Peyer's patch (tissue), 4 donors: Measurements from ENCODE around the gene MACROD2.

Source experiments
- POLR2A ChIP-seq, 2 donors: fragments of 450-650 bp; IDR thresholded peaks; one replicate each; pipeline ENCODE4 v1.5.1; 2017; ENCODE audit warnings: antibody characterized with exemption in 2 of 2, mild to moderate bottlenecking in 2 of 2, moderate library complexity in 2 of 2
- TF ChIP-seq, protein P1 (sequence below), 6 experiments: fragments of 450-650 bp in 4 of 6; fragments of 200-600 bp in 2 of 6; sonication (generic) in 1 of 6; IDR thresholded peaks; one replicate each; pipeline ENCODE4 v1.5.1; 2017 to 2019; ENCODE audit warnings: antibody characterized with exemption in 6 of 6, mild to moderate bottlenecking in 3 of 6, moderate library complexity in 1 of 6

DNA sequence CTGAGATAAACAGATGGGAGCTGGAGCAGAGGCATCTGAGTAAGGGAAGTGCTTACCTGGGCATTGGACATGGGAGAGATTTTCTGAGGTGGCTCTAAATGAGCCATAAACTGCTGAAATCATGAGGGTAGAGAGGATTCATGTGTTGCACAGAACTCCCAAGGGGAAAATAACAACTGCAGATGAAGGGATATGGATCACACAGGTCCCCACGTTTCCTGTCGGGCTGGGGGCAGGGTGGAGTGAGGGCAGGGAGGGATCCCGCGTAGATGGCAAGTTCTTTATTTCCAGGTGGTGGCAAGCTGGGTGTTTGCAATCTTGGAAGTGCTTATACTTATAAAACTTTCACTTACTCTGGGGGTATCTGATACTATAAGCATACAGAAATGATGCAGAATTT, 764.7 kb downstream of the MACROD2 start:
- TF ChIP-seq, protein P1, sequence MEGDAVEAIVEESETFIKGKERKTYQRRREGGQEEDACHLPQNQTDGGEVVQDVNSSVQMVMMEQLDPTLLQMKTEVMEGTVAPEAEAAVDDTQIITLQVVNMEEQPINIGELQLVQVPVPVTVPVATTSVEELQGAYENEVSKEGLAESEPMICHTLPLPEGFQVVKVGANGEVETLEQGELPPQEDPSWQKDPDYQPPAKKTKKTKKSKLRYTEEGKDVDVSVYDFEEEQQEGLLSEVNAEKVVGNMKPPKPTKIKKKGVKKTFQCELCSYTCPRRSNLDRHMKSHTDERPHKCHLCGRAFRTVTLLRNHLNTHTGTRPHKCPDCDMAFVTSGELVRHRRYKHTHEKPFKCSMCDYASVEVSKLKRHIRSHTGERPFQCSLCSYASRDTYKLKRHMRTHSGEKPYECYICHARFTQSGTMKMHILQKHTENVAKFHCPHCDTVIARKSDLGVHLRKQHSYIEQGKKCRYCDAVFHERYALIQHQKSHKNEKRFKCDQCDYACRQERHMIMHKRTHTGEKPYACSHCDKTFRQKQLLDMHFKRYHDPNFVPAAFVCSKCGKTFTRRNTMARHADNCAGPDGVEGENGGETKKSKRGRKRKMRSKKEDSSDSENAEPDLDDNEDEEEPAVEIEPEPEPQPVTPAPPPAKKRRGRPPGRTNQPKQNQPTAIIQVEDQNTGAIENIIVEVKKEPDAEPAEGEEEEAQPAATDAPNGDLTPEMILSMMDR (IDR thresholded peaks at IDR 0.05) = no peak
- TF ChIP-seq POLR2A (IDR thresholded peaks at IDR 0.05) = no peak
